Brain microvascular endothelial cell (primary cell): ENCODE results near the gene TMEM167B.

ENCODE experiments used
- DNase-seq: peaks from one replicate; pipeline ENCODE4 v3.0.0-alpha.2; 2020
- H3K27ac ChIP-seq: fragments of 250-450 bp; sonication (Bioruptor Pico); 2 replicates; pipeline ENCODE4 v1.5.1; 2020; ENCODE audit warnings: mild to moderate bottlenecking, moderate library complexity
- H3K27me3 ChIP-seq: fragments of 250-450 bp; sonication (Bioruptor Pico); replicated peaks from 2 replicates; pipeline ENCODE4 v1.5.1; 2020; ENCODE audit warnings: mild to moderate bottlenecking
- H3K36me3 ChIP-seq: fragments of 250-450 bp; sonication (Bioruptor Pico); replicated peaks from 2 replicates; pipeline ENCODE4 v1.5.1; 2020; ENCODE audit warnings: mild to moderate bottlenecking
- H3K4me3 ChIP-seq: 2 replicates; pipeline ENCODE4 v1.5.1; 2011; ENCODE audit warnings: low read depth, mild to moderate bottlenecking, control low read depth, low read length, moderate library complexity
- in situ Hi-C: cut with HindIII; loops from 2 replicates; pipeline ENCODE4 v1.10.0; 2017; ENCODE audit warnings: low sequenced_read_pairs, low pct_ligation_motif_present
- TF ChIP-seq, protein P1 (sequence below): IDR thresholded peaks from 2 replicates; pipeline ENCODE4 v1.5.1; 2011; ENCODE audit warnings: low read depth, mild to moderate bottlenecking, moderate library complexity, low read length, control low read depth, inconsistent platforms; ENCODE audit errors: missing control alignments

Gene TMEM167B

DNA sequence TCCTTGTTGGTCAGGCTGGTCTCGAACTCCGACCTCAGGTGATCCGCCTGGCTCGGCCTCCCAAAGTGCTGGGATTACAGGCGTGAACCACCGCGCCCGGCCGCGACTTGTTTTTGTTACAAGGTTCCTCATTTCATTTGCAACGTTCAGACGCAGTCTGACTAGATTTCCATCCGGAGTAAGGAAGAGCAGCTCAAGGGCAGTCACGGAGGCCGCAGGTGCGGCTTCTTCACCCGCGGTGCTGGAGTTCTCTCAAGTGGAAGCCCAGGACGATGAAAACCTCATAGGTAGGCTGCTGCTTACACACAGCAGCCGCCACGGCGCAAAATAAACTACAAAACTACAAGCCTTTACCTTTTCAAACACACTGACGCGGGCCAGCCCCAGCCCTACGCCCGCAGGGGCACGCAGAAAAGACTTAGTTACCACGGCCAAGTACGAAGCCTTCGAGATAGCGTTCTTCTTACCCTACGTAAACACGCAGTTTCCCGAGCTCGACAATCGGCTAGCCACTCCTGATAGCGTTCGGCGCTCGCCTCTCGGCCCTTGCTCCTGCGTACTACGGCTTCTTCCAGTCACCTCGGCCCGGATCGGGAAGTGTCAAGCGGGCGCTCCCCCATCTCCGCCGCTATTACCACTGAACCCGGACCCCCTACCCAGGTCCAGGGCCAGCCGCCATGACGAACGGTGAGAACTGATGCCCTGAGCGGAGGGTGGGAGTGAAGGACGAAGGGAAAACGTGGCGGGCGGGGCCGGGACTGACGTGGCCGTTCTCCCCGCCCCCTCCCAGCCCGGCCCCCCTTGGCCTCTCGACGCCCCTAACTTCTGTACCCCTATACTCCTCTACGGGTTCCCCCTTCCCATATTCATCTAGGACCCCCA is at the start of gene TMEM167B:
TMEM167B (plus strand) TSS at position 569 of the 882 bp plus-strand sequence; CDS start at position 678, 109 bp downstream.
- in situ Hi-C loops, result no loop called here
- Histone ChIP-seq H3K27ac (peak within 1 kb of the TSS; percentile 96), H3K4me3 (peak within 1 kb of the TSS; percentile 94), H3K27me3 (no peaks in the 10 kb centered on the region), H3K36me3 (peaks cover 13% of the 10 kb centered on the region)
- peak; percentile 97 for DNase-seq
- TF ChIP-seq, protein P1, sequence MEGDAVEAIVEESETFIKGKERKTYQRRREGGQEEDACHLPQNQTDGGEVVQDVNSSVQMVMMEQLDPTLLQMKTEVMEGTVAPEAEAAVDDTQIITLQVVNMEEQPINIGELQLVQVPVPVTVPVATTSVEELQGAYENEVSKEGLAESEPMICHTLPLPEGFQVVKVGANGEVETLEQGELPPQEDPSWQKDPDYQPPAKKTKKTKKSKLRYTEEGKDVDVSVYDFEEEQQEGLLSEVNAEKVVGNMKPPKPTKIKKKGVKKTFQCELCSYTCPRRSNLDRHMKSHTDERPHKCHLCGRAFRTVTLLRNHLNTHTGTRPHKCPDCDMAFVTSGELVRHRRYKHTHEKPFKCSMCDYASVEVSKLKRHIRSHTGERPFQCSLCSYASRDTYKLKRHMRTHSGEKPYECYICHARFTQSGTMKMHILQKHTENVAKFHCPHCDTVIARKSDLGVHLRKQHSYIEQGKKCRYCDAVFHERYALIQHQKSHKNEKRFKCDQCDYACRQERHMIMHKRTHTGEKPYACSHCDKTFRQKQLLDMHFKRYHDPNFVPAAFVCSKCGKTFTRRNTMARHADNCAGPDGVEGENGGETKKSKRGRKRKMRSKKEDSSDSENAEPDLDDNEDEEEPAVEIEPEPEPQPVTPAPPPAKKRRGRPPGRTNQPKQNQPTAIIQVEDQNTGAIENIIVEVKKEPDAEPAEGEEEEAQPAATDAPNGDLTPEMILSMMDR, result no peak

- Histone ChIP-seq H3K4me3 (peak overlapping the region; percentile 91), H3K27me3 (no peaks in the 10 kb centered on the region), H3K27ac (peak overlapping the region; percentile 85), H3K36me3 (no peaks in the 10 kb centered on the region)
- in situ Hi-C loops, result no loop called here
- TF ChIP-seq, protein P1, result no peak
- DNase-seq, result no peak
These were observed 49.5 kb upstream of the TMEM167B start for GRCh38 chr1:109040989-109041620.

- Histone ChIP-seq H3K27ac (peak within 1 kb of the TSS; percentile 85), H3K27me3 (no peaks in the 10 kb centered on the region), H3K4me3 (peak within 1 kb of the TSS; percentile 91), H3K36me3 (no peaks in the 10 kb centered on the region)
- peak; percentile 96 for DNase-seq
- in situ Hi-C loops, result no loop called here
- TF ChIP-seq, protein P1, result no peak
These were observed 48.7 kb upstream of the TMEM167B start, which contains the start of gene WDR47 for GRCh38 chr1:109041621-109042468. Gene WDR47 (minus strand): TSS chr1:109042102. CDS start chr1:109023512, 18,590 bp downstream.

- H3K4me3 ChIP-seq, result no peak overlapping the region
- TF ChIP-seq, protein P1, result no peak
- H3K27me3 ChIP-seq, result no peaks in the 10 kb centered on the region
- DNase-seq, result no peak
- H3K27ac ChIP-seq, result no peak overlapping the region
- in situ Hi-C loops, result no loop called here
- H3K36me3 ChIP-seq, result no peaks in the 10 kb centered on the region
These were observed 45.0 kb upstream of the TMEM167B start for GRCh38 chr1:109045595-109045994.

DNA sequence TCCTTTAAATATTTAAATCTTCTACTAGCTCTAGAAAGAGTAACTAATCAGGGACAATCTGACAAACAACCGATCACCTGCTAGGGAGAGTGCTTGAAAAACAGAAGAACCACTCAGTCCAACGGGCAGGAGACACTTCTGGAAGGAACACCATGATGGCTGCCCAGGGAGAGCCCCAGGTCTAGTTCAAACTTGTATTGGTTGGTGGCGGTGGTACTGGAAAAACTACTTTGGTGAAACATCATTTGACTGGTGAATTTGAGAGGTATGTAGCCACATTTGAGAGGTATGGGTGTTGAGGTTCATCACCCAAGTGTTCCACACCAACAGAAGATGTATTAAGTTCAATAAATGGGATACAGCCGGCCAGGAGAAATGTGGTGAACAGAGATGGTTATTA is 43.9 kb upstream of the TMEM167B start:
- no peaks in the 10 kb centered on the region for H3K36me3 ChIP-seq
- DNase-seq, result no peak
- H3K4me3 ChIP-seq, result no peak overlapping the region
- TF ChIP-seq, protein P1, result no peak
- no peak overlapping the region for H3K27ac ChIP-seq
- H3K27me3 ChIP-seq, result no peaks in the 10 kb centered on the region
- in situ Hi-C loops, result no loop called here
